Lower leg skin (tissue), 4 donors: Measurements from ENCODE around the gene MYL6. TPM values are rescaled to one million over a fixed set of nuclear protein-coding genes. Genes with fewer than 3 reads are reported as not detected.

ENCODE experiments used
- DNase-seq, 2 donors: peaks; one replicate each; pipeline ENCODE4 v3.0.0-alpha.2; 2019; ENCODE audit warnings: low spot score in 2 of 2
- H3K4me3 ChIP-seq: fragments of 200-600 bp; sonication (generic); 2 replicates; pipeline ENCODE4 v1.5.1; 2017; ENCODE audit warnings: mild to moderate bottlenecking, low read depth; ENCODE audit not compliant: poor library complexity, severe bottlenecking
- POLR2A ChIP-seq, 2 donors: fragments of 450-650 bp; IDR thresholded peaks; one replicate each; pipeline ENCODE4 v1.6.1; 2016 to 2017; ENCODE audit warnings: antibody characterized with exemption in 2 of 2, mild to moderate bottlenecking in 1 of 2, moderate library complexity in 1 of 2
- WGBS, 2 donors: methylation state at CpG; one replicate each; pipeline ENCODE4 v1.1.5; 2018; 5-methylcytosine and 5-hydroxymethylcytosine counted together
- intact Hi-C: fragments of 100-400 bp; cut with DNase I; formaldehyde crosslinking; loops from one replicate; pipeline ENCODE4 v1.15.0; 2023; ENCODE audit warnings: low total_unique reads
- total RNA-seq, 4 donors: library from RNA; depleted of rRNA; stranded (reverse); fragments of >200 nt; gene quantifications; one replicate each; pipeline ENCODE4 v1.1.0, GENCODE V29; 2016
- TF ChIP-seq, protein P1 (sequence below), 3 donors: fragments of 450-650 bp; IDR thresholded peaks; one replicate each; pipeline ENCODE4 v1.5.1; 2016; ENCODE audit warnings: antibody characterized with exemption in 3 of 3, mild to moderate bottlenecking in 3 of 3, moderate library complexity in 2 of 3

Gene MYL6
- total RNA-seq, 4 donors from 2014 or later: 700 to 1,156 (median 824) TPM

DNA sequence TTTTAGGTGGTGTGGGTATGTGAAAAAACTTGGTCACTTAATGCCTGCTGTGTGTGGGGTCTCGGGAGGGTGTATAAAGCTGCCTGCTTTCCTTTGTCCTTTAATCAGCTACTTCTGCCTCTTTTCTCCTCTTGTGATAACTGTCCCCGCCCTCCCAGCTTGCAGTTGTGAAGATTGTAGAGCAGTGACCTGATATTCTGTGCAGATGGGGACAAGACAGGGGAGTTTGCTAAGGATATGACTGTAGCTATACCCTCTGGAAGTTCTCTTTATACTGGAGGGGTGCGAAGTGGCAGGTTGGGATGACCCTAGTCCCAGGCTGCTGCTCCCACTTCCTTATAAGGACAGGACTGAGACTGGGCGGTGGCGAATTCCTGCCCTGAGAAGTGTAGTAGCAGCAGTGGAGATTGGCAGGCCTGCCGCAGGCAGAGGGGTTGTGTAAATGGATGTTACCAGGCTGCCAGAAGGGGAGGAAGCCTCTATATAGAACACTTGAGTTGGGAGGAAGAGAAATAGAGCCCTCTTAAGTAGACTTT lies 835 bp downstream of the MYL6 start:
- intact Hi-C loops: loop anchor here (2.0 kb wide), 1 partner anchor 30 kb away; the partner anchor contains the start of gene ESYT1
- peak overlapping the region; percentile 80 for H3K4me3 ChIP-seq
- WGBS, 2 donors: 0% methylated on average over 6 of the region's 6 CpGs
- peak; percentile 88 to 97 for DNase-seq
- TF ChIP-seq POLR2A (IDR thresholded peaks at IDR 0.05): no peak
- TF ChIP-seq, protein P1, sequence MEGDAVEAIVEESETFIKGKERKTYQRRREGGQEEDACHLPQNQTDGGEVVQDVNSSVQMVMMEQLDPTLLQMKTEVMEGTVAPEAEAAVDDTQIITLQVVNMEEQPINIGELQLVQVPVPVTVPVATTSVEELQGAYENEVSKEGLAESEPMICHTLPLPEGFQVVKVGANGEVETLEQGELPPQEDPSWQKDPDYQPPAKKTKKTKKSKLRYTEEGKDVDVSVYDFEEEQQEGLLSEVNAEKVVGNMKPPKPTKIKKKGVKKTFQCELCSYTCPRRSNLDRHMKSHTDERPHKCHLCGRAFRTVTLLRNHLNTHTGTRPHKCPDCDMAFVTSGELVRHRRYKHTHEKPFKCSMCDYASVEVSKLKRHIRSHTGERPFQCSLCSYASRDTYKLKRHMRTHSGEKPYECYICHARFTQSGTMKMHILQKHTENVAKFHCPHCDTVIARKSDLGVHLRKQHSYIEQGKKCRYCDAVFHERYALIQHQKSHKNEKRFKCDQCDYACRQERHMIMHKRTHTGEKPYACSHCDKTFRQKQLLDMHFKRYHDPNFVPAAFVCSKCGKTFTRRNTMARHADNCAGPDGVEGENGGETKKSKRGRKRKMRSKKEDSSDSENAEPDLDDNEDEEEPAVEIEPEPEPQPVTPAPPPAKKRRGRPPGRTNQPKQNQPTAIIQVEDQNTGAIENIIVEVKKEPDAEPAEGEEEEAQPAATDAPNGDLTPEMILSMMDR (IDR thresholded peaks at IDR 0.05): no peak

GRCh38 chr12:56159482-56160192 lies 1.5 kb downstream of the MYL6 start:
- H3K4me3 ChIP-seq: peak overlapping the region; percentile 80
- intact Hi-C loops: loop anchor here (2.0 kb wide), 1 partner anchor 31 kb away; the partner anchor contains the start of gene ESYT1
- WGBS, 2 donors: 19 to 24% methylated on average over 8 of the region's 8 CpGs
- DNase-seq: no peak
- TF ChIP-seq, protein P1 (IDR thresholded peaks at IDR 0.05): no peak
- no peak for TF ChIP-seq POLR2A (IDR thresholded peaks at IDR 0.05)

DNA sequence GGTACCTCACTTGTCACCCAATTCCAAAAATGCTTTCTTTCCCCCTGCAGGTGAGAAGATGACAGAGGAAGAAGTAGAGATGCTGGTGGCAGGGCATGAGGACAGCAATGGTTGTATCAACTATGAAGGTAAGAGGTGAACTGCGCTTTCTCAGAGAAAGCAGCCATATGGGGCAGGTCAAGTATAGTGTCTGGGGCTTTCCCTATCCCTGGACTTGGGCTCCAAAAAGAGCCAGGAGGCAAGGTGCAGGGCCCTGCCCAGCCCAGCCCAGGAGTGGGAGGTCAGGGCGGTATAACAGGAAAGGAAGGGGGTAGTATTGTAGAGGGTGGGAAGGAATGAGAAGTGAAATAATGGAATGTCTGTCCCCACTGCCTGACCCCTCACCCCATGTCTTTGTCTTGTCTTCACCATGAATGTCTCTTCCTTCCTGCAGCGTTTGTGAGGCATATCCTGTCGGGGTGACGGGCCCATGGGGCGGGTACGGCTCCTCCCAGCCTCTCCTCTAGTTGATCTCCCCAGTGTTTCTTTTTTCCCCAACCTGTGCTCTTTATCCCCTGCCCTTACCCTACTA lies 2.1 kb downstream of the MYL6 start:
- WGBS, 2 donors: 24 to 33% methylated on average over 7 of the region's 7 CpGs
- peak overlapping the region; percentile 80 for H3K4me3 ChIP-seq
- no peak for DNase-seq
- TF ChIP-seq, protein P1 (IDR thresholded peaks at IDR 0.05): no peak
- TF ChIP-seq POLR2A (IDR thresholded peaks at IDR 0.05): no peak
- intact Hi-C loops: no loop called here

- no peak for DNase-seq
- 74 to 78% methylated on average over 11 of the region's 11 CpGs for WGBS, 2 donors
- intact Hi-C loops: no loop called here
These were observed 2.9 kb downstream of the MYL6 start for GRCh38 chr12:56160894-56161689.

GRCh38 chr12:56161690-56162351 lies 3.7 kb downstream of the MYL6 start:
- no peak overlapping the region for H3K4me3 ChIP-seq
- 73 to 79% methylated on average over 10 of the region's 10 CpGs for WGBS, 2 donors
- TF ChIP-seq POLR2A (IDR thresholded peaks at IDR 0.05): no peak
- TF ChIP-seq, protein P1 (IDR thresholded peaks at IDR 0.05): no peak
- intact Hi-C loops: no loop called here
- no peak for DNase-seq

More at GRCh38 chr12:56160894-56161689, 2.9 kb downstream of the MYL6 start:
- TF ChIP-seq, protein P1 (IDR thresholded peaks at IDR 0.05): no peak
- TF ChIP-seq POLR2A (IDR thresholded peaks at IDR 0.05): no peak
- H3K4me3 ChIP-seq: no peak overlapping the region
